AG09309 (cell line): Measurements from ENCODE around the gene KLHL5.
"Not testable (repeated sequence)": the region's sequence is repeated elsewhere in the genome, so short reads cannot be mapped to it uniquely, and the experiment has no call there.

ENCODE experiments used
- DNase-seq: peaks from one replicate; pipeline ENCODE4 v3.0.0-alpha.2; 2010; ENCODE audit warnings: low read depth
- H3K4me3 ChIP-seq: 2 replicates; pipeline ENCODE4 v1.5.1; 2011; ENCODE audit warnings: mild to moderate bottlenecking, low read depth, low read length, moderate library complexity; ENCODE audit not compliant: control insufficient read depth
- CTCF ChIP-seq: IDR thresholded peaks from 2 replicates; pipeline ENCODE4 v1.5.1; 2011; ENCODE audit warnings: mild to moderate bottlenecking, low read depth, low read length, inconsistent platforms; ENCODE audit not compliant: insufficient read depth, control insufficient read depth; ENCODE audit errors: missing control alignments

Gene KLHL5

GRCh38 chr4:39024311-39024865 lies 37.6 kb upstream of the KLHL5 start:
- TF ChIP-seq CTCF = no peak
- DNase-seq = no peak

GRCh38 chr4:39025552-39026085 lies 36.4 kb upstream of the KLHL5 start:
- no peak overlapping the region for H3K4me3 ChIP-seq
- TF ChIP-seq CTCF = no peak
- no peak for DNase-seq

More at GRCh38 chr4:39024311-39024865, 37.6 kb upstream of the KLHL5 start:
- H3K4me3 ChIP-seq = no peak overlapping the region

GRCh38 chr4:39026096-39026495 lies 35.9 kb upstream of the KLHL5 start:
- no peak for TF ChIP-seq CTCF
- no peak overlapping the region for H3K4me3 ChIP-seq
- no peak for DNase-seq

GRCh38 chr4:39029752-39030694 lies 32.0 kb upstream of the KLHL5 start:
- H3K4me3 ChIP-seq = no peak overlapping the region
- no peak for TF ChIP-seq CTCF
- DNase-seq = no peak

GRCh38 chr4:39030725-39031124 lies 31.3 kb upstream of the KLHL5 start:
- TF ChIP-seq CTCF = no peak
- H3K4me3 ChIP-seq = no peak overlapping the region
- no peak for DNase-seq

GRCh38 chr4:39031590-39032020 lies 30.4 kb upstream of the KLHL5 start:
- H3K4me3 ChIP-seq, DNase-seq: not testable (repeated sequence)
